GM23338 (cell line): ENCODE measurements around the gene IPCEF1. TPM values are rescaled to one million over a fixed set of nuclear protein-coding genes. Genes with fewer than 3 reads are reported as not detected.

ENCODE experiments used
- ATAC-seq: fragments of 200-7000 bp; cut with Tn5 transposase; 3 replicates; pipeline ENCODE4 v1.9.1; 2020
- DNase-seq: peaks from one replicate; pipeline ENCODE4 v3.0.0-alpha.2; 2015; ENCODE audit warnings: low spot score
- H2AFZ ChIP-seq: fragments of 200-600 bp; sonication (generic); 2 replicates; pipeline ENCODE4 v1.8.0; 2016; ENCODE audit warnings: antibody characterized with exemption, mild to moderate bottlenecking, moderate library complexity
- H3F3A ChIP-seq: fragments of 200-600 bp; sonication (generic); replicated peaks from 2 replicates; pipeline ENCODE4 v1.8.0; 2017; ENCODE audit warnings: antibody characterized with exemption, mixed run types, low read depth
- H3K27ac ChIP-seq: fragments of 200-600 bp; sonication (generic); 2 replicates; pipeline ENCODE4 v1.6.1; 2016; ENCODE audit warnings: low read depth
- H3K27me3 ChIP-seq: fragments of 200-600 bp; sonication (generic); 2 replicates; pipeline ENCODE4 v1.8.0; 2016; ENCODE audit warnings: mild to moderate bottlenecking, mixed run types, moderate library complexity; ENCODE audit not compliant: insufficient read depth
- H3K36me3 ChIP-seq: fragments of 200-600 bp; sonication (generic); 2 replicates; pipeline ENCODE4 v1.8.0; 2016; ENCODE audit warnings: mild to moderate bottlenecking; ENCODE audit not compliant: insufficient read depth
- H3K4me1 ChIP-seq: fragments of 200-600 bp; sonication (generic); 2 replicates; pipeline ENCODE4 v1.8.0; 2016; ENCODE audit warnings: mild to moderate bottlenecking, moderate library complexity; ENCODE audit not compliant: insufficient read depth
- H3K4me2 ChIP-seq: fragments of 200-600 bp; sonication (generic); 2 replicates; pipeline ENCODE4 v1.7.1; 2017; ENCODE audit warnings: mixed run types
- H3K4me3 ChIP-seq: fragments of 200-600 bp; sonication (generic); 2 replicates; pipeline ENCODE4 v1.6.1; 2016; ENCODE audit warnings: mixed run types
- H3K79me2 ChIP-seq: fragments of 200-600 bp; sonication (generic); replicated peaks from 2 replicates; pipeline ENCODE4 v1.8.0; 2017; ENCODE audit warnings: mild to moderate bottlenecking; ENCODE audit not compliant: insufficient read depth
- H3K9me2 ChIP-seq: fragments of 200-600 bp; sonication (generic); 2 replicates; pipeline ENCODE4 v1.8.0; 2017; ENCODE audit not compliant: insufficient read depth
- H4K20me1 ChIP-seq: fragments of 200-600 bp; sonication (generic); replicated peaks from 2 replicates; pipeline ENCODE4 v1.8.0; 2017; ENCODE audit warnings: mild to moderate bottlenecking; ENCODE audit not compliant: insufficient read depth
- H3K27ac Mint-ChIP-seq: 2 replicates; pipeline ENCODE4 v1.8.0; 2020; ENCODE audit warnings: inconsistent platforms, mild to moderate bottlenecking, moderate library complexity, mixed read lengths
- H3K27me3 Mint-ChIP-seq: 3 replicates; pipeline ENCODE4 v1.8.0; 2022; ENCODE audit warnings: low read depth, mild to moderate bottlenecking, moderate library complexity, mixed read lengths, inconsistent platforms; ENCODE audit not compliant: insufficient read depth, poor library complexity
- H3K36me3 Mint-ChIP-seq: 3 replicates; pipeline ENCODE4 v1.8.0; 2021; ENCODE audit warnings: low read depth, mild to moderate bottlenecking, inconsistent platforms, moderate library complexity, mixed read lengths
- H3K4me1 Mint-ChIP-seq: 3 replicates; pipeline ENCODE4 v1.8.0; 2020; ENCODE audit warnings: mild to moderate bottlenecking, inconsistent platforms, mixed read lengths
- H3K4me3 Mint-ChIP-seq: 3 replicates; pipeline ENCODE4 v1.8.0; 2021; ENCODE audit warnings: moderate library complexity, mild to moderate bottlenecking, inconsistent platforms, mixed read lengths
- H3K9me3 Mint-ChIP-seq: 3 replicates; pipeline ENCODE4 v1.8.0; 2020; ENCODE audit warnings: moderate library complexity, mild to moderate bottlenecking, inconsistent platforms, mixed read lengths
- EZH2 ChIP-seq: fragments of 200-600 bp; sonication (generic); IDR thresholded peaks from one replicate; pipeline ENCODE4 v1.8.0; 2017; ENCODE audit warnings: antibody characterized with exemption, mild to moderate bottlenecking, low read depth; ENCODE audit not compliant: unreplicated experiment
- JUNB ChIP-seq: IDR thresholded peaks from one replicate; pipeline ENCODE4 v1.6.1; 2016; ENCODE audit warnings: antibody characterized with exemption; ENCODE audit not compliant: unreplicated experiment
- NANOG ChIP-seq: IDR thresholded peaks from 2 replicates; pipeline ENCODE4 v1.6.1; 2016; ENCODE audit warnings: antibody characterized with exemption, borderline replicate concordance
- POLR2AphosphoS5 ChIP-seq: IDR thresholded peaks from 2 replicates; pipeline ENCODE4 v1.6.1; 2016; ENCODE audit warnings: antibody characterized with exemption, low read depth
- ZNF114 ChIP-seq: fragments of 250-450 bp; sonication (Bioruptor Pico); IDR thresholded peaks from 2 replicates; pipeline ENCODE4 v1.5.0; 2020; ENCODE audit warnings: mild to moderate bottlenecking, moderate library complexity
- ZNF331 ChIP-seq: fragments of 250-450 bp; sonication (Bioruptor Pico); IDR thresholded peaks from 2 replicates; pipeline ENCODE4 v1.5.0; 2020; ENCODE audit warnings: low read depth, mild to moderate bottlenecking, moderate library complexity
- ZNF462 ChIP-seq: fragments of 250-450 bp; sonication (Bioruptor Pico); IDR thresholded peaks from 2 replicates; pipeline ENCODE4 v1.5.0; 2020; ENCODE audit warnings: mild to moderate bottlenecking, moderate library complexity
- polyA plus RNA-seq: library from polyadenylated mRNA; unstranded; fragments of >200 nt; fragmentation: Nextera tagmentation; extraction: Ambion mirVana; gene quantifications from 2 replicates; pipeline ENCODE4 v1.2.1, GENCODE V29; 2016
- total RNA-seq: library from RNA; depleted of rRNA; stranded (reverse); fragments of >200 nt; shearing (Covaris generic); gene quantifications from 2 replicates; pipeline ENCODE4 v1.2.3, GENCODE V29; 2014

The IPCEF1 gene
- total and polyA plus RNA-seq, 2 experiments from 2014 or later = 0.15 to 1.8 TPM

- no peak for TF ChIP-seq JUNB
- TF ChIP-seq EZH2 = no peak
- TF ChIP-seq ZNF462 (CRISPR knock-in tag) = no peak
- TF ChIP-seq ZNF114 (CRISPR knock-in tag) = no peak
- TF ChIP-seq NANOG = no peak
- no peak for TF ChIP-seq POLR2AphosphoS5
- TF ChIP-seq ZNF331 (CRISPR knock-in tag) = no peak
- no peak overlapping the region for H3K27ac ChIP-seq
- H2AFZ ChIP-seq = no peak overlapping the region
- H3K4me3 ChIP-seq = no peak overlapping the region
- H3K9me2 ChIP-seq = no peaks in the 10 kb centered on the region
- H4K20me1 ChIP-seq = no peaks in the 10 kb centered on the region
- DNase-seq (no peak), ATAC-seq (no peak)
- H3K4me1 ChIP-seq = no peaks in the 10 kb centered on the region; the same call in 1 of the 2 replicates
- no peaks in the 10 kb centered on the region; the same call in 1 of the 3 replicates for H3K9me3 Mint-ChIP-seq
- H3K79me2 ChIP-seq = no peaks in the 10 kb centered on the region
- no peaks in the 10 kb centered on the region for H3K36me3 Mint-ChIP-seq
- H3K27ac Mint-ChIP-seq = no peak overlapping the region
- H3K4me1 Mint-ChIP-seq = no peaks in the 10 kb centered on the region
- no peak overlapping the region for H3K4me3 Mint-ChIP-seq
- no peak overlapping the region for H3K4me2 ChIP-seq
- no peaks in the 10 kb centered on the region for H3K27me3 ChIP-seq
- no peaks in the 10 kb centered on the region for H3K27me3 Mint-ChIP-seq
- no peaks in the 10 kb centered on the region for H3K36me3 ChIP-seq
- H3F3A ChIP-seq = no peaks in the 10 kb centered on the region
These were observed 64.5 kb downstream of the IPCEF1 start for GRCh38 chr6:154292066-154292465.
